Sciatic nerve (tissue), 2 donors: Measurements from ENCODE around the gene SARDH. TPM values are rescaled to one million over a fixed set of nuclear protein-coding genes. Genes with fewer than 3 reads are reported as not detected.
A peak's percentile ranks its signal among the peaks of the same experiment; 100 is the strongest.

ENCODE experiments used
- ATAC-seq: fragments of 200-7000 bp; cut with Tn5 transposase; one replicate; pipeline ENCODE4 v1.9.1; 2020; ENCODE audit warnings: mild to moderate bottlenecking, moderate library complexity
- DNase-seq: peaks from one replicate; pipeline ENCODE4 v3.0.0-alpha.2; 2020; ENCODE audit warnings: low spot score
- intact Hi-C: fragments of 100-400 bp; cut with DNase I; formaldehyde crosslinking; loops from one replicate; pipeline ENCODE4 v1.14.2; 2022
- total RNA-seq: library from RNA; stranded (reverse); fragmentation: NEBNext Ultra II Directional; extraction: Animal tissue kit (Norgen Biotek cat#: 25700); gene quantifications from one replicate; pipeline ENCODE4 v1.2.1, GENCODE V29; 2021
- donor health status: DM: no; HTN: no; CAD: no.
- donor health status: DM: no; HTN: no; CAD: no.

SARDH gene
- 6.0 TPM for total RNA-seq

DNA sequence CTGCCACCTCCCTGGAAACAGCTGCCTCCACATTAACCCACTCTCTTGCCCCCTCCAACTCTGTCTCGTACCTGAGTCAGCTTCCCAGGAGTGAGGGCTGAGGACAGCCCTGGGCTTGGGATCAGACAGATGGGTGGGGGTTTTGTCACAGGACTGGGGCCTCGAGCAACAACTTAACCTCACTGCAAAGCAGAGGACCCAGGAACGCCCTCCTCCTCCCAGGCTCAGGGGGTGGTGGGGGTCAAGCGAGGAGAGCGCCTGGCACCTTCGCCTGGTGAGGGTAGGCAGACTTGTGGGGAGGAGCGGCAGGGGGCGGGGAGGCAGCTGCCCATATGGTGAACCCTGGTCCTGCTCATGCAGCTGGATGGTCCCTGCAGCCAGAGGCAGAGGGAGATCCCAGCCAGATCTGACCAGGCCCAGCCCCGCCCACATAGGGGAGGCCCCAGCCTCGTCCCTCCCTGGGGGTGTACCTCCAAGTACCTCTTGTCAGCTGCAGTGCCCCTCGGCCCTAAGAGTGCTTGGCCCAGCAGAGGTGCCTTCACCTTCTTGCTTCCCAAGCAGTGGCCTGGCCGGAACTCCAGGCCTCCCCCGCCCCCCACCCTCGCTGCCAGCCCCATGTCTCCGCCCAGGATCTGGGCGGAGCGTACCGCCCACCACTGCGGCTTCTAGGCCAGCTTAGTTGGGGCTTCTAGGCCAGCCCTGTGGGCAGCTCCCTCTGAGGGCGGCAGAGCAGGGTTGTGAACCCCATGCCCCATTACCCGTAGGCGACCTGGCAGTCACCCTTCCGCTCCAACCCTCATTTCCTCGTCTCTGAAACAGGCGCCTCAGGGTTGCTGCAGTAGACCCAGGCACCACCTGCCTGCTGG, at the start of gene SARDH:
TSS of gene SARDH (minus strand) at position 579 of the 866 bp plus-strand sequence. CDS start 4,179 bp downstream, outside the sequence.
- ATAC-seq (peak; percentile 91), DNase-seq (peak; percentile 83)
- intact Hi-C loops, result no loop called here

DNA sequence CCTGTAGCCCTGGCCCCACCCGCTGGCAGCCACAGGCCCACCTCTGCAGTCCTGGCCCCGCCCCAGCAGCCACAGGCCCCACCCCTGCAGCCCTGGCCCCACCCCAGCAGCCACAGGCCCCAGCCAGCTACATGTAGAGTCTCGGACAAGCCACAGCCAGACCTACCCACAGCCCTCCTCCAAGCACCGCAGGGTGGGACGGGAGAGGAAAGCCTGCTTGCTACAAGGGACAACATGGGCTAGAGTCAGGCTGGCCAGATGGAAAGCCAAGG, 49.5 kb upstream of the SARDH start:
- no peak for DNase-seq
- intact Hi-C loops, result no loop called here
- ATAC-seq, result peak; percentile 66

- DNase-seq, result no peak
- intact Hi-C loops, result no loop called here
- ATAC-seq, result no peak
Observed at GRCh38 chr9:133786907-133787753, 49.0 kb upstream of the SARDH start.

DNA sequence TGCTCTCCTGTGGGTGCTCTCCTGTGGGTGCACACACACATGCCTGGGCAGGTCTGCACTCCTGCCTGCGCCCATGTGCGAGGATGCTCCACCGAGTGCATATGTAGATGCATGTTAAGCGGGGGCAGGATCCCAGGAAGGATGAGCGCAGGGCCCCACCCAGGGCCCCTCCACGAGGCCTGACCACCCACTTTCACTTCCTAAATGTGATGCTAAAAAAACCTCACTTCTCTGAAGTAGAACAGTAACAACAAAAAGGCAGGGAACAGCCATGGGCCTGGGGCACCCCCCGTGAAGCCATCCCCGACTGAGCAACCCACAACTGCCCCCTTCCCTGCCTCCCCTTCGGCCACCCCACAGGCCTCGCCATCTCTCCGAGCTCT, 48.2 kb upstream of the SARDH start:
- intact Hi-C loops, result no loop called here
- no peak for DNase-seq
- ATAC-seq, result peak; percentile 6

DNA sequence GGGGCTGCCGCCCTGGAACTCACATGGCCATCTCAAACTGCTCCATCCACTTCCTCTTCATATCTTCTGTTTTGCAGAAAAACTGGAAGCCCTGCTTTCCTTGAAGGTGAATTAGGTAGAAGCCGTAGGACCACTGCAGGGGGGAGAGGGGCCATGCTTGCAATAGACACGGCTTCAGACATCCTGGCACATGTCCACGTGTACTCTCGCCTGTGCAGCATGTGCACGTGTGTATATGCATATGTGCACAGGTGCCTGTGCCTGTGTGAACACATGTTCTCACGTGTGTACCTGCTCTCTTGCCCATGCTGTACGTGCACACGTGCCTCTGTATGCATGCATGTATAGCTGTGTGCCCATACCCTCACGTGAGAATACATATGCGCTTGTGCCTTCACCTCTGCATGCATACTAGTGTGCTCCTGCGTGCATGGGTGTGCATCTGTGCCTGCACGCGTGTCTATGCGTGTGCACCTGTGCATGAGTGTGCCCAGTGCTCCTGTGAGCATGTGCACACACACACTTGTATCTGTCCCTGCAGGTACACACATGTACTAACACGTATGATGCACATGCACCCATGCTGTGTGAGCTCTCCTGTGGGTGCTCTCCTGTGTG, 47.7 kb upstream of the SARDH start:
- intact Hi-C loops, result no loop called here
- DNase-seq (no peak), ATAC-seq (no peak)

- no peak for ATAC-seq
- no peak for DNase-seq
- intact Hi-C loops, result no loop called here
Observed at GRCh38 chr9:133784731-133785561, 46.8 kb upstream of the SARDH start.

- DNase-seq, result no peak
- intact Hi-C loops, result no loop called here
- ATAC-seq, result no peak
Observed at GRCh38 chr9:133783331-133783731, 45.2 kb upstream of the SARDH start.

DNA sequence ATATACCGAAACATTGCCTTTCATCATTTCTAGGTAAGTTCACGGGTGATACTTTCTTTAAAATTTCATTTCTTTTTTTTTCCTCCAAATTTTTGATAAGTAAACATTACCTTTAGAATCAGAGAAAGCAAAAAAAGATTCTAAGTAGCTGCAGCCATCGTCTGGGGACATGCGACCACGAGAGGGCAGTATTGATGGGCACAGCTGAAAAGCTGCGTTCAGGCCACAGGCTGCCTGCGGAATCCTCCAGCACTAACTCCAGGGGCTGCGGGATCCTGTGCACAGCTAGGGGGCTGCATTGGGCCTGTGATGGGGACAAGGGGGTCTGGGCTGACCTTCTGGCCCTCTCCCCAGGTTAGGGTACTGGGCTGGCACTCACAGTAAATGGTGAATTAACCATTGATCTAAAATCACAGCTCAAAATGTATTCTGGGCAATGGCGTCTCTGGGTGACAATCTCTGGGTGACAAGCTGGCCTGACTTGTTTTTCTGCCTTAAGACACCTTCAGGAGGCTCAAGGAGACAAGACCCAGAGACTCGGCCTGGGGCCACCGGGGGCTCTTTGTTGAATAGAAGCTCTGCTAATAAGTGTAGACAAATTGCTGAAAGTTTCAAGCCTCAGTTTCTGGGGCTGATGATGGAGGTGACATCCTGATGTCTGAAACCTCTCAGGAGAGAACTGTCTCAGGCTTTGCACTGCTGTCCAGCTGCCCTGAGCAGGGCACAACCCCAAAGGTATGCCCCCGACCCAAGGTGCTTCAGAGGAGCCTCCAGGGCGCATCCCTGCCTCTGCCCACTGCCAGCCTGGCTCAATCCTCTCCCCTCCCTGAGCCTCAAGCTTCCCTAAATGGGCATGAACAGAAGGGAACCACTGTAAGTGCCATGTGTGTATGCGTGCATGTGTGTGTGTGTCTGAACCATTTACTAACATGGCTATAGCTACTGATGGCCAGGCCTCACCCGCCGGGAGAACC, 44.3 kb upstream of the SARDH start:
- peak; percentile 51 for ATAC-seq
- intact Hi-C loops, result no loop called here
- DNase-seq, result peak; percentile 86

- no peak for ATAC-seq
- intact Hi-C loops, result no loop called here
- DNase-seq, result no peak
Observed at GRCh38 chr9:133781828-133782135, 43.6 kb upstream of the SARDH start.

DNA sequence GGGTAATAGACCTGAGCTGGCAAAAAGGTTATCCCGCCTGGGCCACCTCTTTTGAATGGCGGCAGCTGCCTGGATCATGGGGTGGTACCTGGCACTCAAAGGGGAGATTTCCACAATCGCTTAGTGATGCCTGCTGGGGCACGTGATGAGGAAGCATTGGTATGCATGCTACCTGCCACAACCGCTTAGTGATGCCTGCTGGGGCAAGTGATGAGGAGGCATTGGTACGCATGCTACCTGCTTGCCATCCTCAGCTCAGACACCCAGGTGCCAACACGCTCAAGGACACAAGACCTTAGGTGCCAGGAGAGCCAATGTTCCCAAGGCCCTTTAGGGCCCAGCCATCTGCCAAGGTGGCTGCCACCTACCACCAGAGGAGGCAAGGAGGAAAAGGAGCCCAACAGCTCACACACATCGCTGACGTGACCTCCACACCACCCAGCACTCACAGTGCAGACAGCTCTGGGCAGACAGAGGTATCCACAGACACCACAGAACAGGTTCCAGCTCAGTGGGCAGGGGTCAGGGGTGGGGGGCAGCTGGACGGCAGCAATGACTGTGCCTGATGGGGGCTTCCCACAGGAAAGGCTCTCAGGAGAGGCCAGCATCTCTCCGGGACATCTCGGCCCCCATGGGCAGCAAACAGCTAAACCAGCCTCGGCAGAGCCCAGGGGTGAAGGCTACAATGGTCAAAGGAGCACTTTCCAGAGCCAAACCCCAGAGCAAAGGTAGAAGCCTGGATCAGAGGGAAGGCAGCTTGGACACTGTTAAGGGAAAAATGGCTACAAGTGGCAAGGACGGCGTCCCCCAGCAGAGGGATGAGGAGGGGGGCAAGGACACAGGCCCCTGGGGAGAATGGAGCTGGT, 43.0 kb upstream of the SARDH start:
- DNase-seq (no peak), ATAC-seq (no peak)
- intact Hi-C loops, result no loop called here

DNA sequence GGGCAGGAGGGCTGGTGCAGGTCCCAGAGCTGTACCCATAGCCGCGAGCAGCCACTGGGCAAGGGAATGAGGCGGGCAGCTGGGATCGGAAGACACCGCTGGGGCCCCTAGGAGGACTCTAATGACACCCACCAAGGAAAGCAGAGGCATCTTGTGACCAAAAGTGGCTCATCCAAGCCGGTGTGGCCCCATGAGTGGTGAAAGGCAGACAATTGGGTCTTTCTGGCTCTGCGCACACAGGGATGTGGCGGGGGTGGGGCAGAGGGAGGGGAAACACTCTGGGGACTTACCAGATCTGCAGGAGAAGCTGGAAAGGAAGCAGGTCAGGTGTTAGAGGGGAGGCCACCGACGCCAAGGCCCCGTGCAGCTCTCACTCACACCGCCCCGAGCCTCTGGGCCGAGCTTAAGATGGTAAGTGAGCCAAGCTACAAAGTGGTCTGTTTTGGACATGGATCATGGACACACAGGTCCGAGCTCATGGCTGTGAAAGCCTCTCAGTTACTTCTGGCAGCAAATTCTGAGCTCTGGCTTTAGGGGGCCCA, 42.3 kb upstream of the SARDH start:
- DNase-seq (no peak), ATAC-seq (no peak)
- intact Hi-C loops, result no loop called here

- DNase-seq (no peak), ATAC-seq (no peak)
- intact Hi-C loops, result no loop called here
Observed at GRCh38 chr9:133779516-133780403, 41.6 kb upstream of the SARDH start.

DNA sequence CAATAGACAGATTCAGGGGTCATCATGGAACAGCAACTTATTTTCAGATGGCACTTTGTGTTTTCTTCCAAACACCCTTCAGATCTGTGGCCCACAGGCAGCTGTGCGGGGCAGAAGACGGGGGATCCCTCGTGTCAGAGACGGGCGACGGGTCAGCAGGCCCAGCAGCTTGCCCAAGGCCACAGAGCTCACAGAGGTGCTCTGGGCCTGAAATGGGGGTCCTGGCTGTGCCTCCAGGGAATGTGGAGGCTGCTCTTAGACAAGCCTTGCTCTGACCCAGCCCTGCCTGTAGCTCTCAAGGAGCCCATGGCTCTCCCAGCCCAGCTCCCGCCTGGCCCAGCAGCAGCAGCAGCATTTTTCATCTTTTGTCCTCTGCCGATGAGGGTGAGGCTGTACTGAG, 40.9 kb upstream of the SARDH start:
- intact Hi-C loops, result no loop called here
- no peak for ATAC-seq
- DNase-seq, result no peak

- DNase-seq (no peak), ATAC-seq (no peak)
- intact Hi-C loops, result no loop called here
Observed at GRCh38 chr9:133778336-133779013, 40.3 kb upstream of the SARDH start.

- DNase-seq, result no peak
- intact Hi-C loops, result no loop called here
- ATAC-seq, result no peak
Observed at GRCh38 chr9:133777871-133778270, 39.7 kb upstream of the SARDH start.
